Fibroblast of skin of abdomen (primary cell): Measurements from ENCODE around the gene SLC9A2.

ENCODE experiments used
- DNase-seq: peaks from one replicate; pipeline ENCODE4 v3.0.0-alpha.2; 2013

Gene SLC9A2

DNA sequence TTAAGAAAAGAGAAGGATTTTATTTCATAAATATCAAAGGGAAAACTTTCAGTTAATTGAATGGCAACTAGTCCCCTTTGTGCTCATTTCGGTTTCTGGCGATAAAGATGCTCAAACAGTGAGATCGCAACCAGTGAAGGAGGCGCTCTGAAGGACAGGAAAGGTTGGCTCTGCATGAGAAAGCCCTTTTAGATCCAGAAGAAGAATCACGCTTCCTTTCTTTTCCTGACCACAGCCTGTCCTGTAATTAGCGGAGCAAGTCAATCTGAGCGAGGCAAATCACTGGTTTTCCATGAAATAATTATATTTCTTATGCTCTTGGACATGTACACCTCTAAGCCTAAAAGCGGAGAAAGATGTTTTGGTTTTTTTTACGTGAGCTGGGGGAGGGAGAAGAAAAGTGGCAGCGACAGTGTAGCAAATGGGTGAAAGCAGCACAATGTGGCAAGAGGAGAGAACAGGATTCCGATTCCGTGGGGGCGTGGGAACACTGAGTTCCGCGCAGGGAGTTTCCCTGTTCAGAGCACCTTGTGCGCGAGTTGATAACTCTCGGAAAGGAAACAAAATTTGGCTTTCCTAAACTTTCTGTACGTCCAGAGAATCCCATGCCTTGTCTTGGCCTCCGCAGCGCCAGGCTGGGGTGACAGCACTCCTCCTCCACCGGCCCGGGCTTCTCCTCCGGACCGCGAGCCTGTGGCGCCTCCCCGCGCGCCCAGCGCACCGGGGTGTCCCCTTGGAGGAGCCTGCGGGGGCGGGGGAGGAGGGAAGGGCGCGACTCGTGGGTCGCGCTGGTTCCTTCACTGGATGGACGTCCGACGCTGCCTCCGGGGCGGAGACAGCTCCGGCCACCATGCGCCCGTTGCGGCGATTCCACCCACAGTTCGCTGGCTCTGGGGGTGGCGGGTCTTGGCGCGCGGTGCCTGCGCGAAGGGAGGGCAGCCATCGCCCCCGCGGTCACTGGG, 620 bp upstream of the SLC9A2 start:
- DNase-seq = no peak

DNA sequence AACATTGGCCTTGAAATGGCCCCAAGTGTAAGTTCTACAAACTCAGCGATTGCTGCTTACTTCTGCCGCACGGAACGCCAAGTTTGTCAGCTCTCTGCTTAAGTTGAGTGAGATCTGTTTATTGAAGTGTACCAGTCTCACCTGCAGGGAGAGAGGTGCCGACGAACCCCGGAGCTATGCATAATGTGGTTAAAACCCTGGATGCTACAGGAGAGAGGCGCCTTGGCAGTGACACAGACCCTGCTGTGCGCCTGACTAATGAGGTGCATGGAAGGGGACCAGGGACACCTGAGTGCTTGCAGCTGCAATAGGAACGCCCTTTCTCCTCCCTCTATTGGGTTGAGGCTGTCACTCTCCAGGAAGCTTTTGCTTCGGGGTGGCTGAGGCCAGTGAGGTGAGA, 979 bp downstream of the SLC9A2 start:
- DNase-seq = no peak

DNA sequence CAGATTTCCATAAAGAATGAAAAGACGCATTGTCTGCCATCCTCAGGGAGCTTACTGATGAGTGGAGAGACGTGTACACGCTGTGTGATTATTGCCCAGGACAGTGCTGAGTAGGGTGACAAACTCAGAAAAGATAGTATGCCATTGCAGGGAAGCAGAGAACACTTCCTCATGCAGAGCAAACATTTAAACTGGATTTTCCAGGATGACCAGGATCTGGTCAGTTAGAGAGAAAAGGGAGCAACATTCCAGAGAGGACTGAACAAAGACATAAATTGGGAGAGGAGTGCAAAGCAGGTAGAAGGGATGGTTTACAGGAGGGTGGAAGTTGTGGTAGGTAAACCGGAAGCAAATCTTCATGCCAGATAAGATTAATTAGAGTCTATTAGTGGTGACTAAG, 2.3 kb downstream of the SLC9A2 start:
- DNase-seq = no peak

DNA sequence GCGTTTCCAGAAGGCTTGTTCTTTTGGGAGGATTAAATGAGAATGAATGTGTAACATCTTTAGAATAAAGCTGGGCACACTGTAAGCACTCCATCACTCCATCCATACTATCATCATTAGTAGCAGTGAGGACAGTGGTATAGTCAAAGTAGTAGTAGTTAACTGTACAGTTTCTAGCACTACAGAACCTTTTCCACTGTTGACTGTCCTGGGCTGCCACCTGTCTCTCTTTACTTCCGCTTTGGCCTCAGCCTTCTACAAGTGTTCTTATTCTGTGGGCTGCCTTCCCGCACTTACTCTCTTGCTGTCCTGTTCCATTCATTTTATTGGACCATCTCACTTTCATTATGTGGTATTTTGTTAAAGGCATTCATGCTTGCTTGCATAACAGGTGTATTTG, 3.3 kb downstream of the SLC9A2 start:
- no peak for DNase-seq

DNA sequence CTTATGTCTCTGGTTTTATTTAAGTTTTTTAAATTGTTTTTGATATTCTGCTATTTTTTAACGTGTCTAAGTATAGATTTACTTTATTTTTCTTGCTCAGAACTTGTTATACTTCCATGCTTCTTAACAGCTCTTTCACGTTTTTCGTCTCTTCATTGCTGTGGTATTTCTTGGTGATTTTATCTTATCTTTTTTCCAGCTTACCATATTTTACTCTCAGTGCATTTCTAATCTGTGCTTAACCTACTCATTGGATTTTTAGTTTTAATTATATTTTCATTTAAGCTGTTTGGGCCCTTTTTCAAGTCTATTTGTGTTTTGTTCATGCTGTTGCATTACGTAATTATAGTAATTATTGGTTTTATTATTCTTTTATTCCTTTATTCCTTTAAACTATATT, 11.1 kb downstream of the SLC9A2 start:
- DNase-seq = no peak

DNA sequence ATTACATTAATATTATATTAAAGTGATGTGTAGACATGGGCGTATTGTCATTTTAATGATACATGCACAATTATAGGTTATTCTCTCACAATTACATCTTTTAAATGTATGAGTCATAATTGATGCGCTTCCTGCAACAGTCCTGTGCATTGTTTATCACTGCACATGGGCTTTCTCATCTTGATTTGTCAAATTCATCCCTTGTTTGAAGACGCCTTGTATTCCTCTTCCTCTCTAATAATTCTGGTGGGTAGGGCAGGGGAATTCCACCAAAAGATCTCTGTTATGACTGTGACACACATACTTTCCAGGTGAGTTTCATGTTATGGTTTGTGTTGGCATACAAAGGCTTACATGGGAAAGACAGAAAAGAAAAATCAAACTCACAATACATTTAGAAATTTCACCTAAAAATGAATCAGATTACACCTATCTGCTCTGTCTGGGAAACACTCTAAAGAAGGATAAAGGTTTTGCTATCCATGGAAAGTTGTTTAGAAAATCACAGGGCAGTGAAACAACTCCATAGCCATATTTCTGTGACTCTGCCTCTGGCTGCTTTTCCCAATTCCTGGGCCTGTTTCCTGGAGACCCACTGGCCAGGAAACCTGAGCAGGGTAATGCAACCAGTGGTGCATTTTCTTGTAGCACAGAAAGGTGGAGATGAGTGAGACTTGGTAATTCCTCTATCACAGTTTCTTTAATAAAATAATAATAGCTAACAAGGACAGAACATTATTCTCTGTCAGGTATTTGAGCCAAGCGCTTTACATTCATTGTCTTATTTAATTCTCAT, 13.2 kb downstream of the SLC9A2 start:
- no peak for DNase-seq

DNA sequence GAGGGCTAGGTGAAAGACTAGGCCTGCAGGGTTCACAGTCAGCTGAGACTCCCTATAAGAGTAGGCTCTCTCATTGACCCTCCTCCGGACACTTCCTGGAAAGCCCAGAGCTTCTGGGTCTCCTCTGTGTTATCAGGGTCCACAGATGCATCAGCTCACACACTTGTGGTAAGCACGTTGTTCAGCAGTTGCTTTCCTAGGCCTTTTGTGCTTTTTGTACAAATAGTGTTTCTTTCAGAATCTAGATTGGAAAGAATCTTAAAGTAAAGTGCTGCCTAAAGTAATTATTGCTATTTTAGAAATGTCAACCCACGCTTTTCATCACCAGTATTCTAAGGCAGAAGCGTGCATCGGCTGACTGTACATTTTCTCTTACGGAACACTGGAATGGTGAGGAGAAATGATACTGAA, 15.5 kb downstream of the SLC9A2 start:
- no peak for DNase-seq

DNA sequence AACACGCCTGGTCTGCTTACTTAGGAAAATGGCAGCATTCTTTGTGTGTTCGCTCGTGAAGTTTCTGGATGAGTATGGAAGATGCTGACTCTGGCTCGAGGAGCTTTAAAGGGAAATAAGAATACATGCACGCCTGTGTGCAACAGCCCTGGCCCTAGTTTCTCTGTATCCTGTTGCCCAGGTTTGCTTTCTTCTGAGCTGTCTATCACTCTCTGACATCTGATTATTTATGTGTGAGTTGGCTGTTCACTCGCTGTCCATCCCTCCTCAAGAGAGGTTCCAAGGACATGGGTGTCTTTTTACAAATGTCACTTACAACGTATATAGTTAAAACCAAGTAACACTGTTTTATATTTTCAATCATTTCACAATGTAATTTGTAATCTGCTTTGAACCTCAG, 16.0 kb downstream of the SLC9A2 start:
- no peak for DNase-seq

DNA sequence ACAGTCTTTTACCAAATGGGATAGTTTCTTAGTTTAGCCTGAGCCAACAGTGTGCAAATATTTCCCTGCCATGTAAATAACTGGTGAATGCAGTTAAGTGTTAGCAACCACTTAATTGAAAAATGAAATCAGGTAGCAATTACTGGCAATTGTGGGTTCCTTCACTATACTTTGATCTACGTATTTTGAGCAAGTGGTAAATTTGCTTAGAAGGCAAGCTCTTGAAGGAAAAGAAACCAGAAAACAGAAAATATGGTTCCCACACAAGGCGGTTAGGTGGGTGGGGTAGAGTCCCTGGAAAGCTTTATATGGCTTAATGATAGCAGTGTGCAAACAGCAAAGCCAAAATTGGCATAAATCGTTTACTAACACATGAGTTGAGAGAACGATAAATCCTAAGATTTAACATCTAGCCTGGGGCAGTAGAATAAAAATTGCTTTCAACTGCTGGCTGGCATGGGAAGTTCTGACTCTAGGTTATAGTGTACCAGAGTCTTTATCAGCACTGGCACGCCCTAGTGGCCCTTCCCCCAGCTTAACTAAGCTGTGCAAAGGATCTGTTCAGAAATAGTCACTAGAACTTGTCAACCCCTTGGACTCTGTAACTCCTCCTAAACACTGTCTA, 17.0 kb downstream of the SLC9A2 start:
- DNase-seq = no peak

DNA sequence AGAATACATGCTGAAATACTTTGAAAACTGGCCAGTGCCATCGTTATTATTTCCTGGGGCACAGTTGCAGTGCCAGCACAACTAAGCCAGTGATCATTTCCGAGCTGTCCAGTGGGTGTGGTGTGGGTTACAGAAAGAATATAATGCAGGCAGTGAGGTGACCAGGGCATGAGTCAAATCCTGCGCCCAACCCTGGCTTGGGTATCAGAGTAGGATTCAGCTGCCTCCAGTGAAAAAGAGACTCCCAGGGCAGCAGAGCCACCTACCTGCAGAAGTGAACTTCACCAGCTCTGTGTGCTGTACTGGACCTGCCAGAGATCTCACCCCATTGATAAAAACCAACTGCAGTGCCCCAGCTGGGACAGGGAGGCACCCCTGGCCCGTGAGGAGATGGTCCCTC, 18.0 kb downstream of the SLC9A2 start:
- DNase-seq = no peak

DNA sequence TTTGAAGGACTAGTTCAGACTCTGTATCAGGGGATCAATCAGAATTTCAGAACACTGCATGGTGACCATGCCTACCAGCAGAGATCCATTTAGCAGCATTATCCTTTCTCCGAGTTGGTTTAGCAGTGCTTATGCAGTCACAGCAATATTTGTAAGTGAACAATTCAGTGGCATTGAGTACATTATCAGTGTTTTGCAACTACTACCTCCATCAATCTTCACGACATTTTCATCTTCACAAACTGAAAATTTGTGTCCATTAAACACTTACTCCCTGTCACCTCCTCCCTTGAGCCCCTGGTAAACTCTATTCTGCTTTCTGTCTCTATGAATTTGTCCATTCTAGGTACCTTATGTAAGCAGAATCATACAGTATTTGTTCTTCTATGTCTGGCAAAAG, 20.1 kb downstream of the SLC9A2 start:
- DNase-seq = no peak

DNA sequence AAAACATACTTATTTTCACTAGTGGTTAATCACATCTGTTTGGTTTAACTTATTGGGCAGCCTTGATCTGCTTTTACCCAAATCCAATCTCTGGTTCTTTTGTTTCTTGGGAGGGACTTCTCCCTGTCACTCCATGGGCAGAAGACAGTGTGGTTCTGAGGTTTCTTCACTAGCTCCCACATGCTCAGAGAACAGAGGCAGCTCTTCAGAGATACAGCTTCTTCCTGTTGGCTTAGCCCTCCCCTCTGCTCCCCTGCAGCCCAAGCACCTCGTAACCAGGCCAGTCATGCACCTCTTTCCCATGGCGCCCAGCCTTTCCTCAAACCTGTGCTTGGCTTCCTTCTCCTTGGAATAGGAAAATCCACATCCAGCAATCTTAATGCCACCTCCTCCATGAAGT, 32.8 kb downstream of the SLC9A2 start:
- no peak for DNase-seq

DNA sequence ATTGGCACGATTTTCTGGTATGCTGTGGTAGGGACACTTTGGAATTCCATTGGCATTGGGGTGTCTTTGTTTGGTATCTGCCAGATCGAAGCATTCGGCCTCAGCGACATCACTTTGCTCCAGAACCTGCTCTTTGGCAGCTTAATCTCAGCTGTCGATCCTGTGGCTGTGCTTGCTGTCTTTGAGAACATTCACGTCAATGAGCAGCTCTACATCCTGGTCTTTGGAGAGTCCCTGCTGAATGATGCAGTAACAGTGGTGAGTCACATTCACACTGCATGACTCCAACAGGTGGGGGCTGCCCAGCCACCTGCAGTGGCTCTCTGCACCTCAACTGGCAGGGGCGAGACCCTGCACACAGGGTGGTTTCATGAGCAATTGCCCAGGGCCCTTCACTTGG, 38.4 kb downstream of the SLC9A2 start:
- DNase-seq = no peak

DNA sequence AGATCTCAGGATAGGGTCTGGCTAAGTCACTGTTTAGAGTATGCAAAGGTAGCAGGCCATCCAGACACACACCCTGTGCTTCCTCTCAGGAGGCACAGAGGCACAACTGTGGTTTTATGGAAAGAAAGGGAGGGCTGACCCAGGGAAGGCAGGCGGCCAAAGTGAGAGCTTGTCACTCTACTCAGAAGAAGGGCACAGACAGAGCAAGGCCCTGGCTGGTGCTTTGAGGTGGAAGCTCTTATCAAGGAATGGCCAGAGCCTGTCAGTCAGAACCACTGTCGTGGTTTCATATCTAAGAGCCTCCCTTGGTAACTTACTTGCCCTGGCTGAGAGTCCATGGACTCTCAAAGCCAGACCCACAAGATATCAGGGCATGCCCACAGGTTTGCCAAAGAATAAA, 40.7 kb downstream of the SLC9A2 start:
- no peak for DNase-seq

DNA sequence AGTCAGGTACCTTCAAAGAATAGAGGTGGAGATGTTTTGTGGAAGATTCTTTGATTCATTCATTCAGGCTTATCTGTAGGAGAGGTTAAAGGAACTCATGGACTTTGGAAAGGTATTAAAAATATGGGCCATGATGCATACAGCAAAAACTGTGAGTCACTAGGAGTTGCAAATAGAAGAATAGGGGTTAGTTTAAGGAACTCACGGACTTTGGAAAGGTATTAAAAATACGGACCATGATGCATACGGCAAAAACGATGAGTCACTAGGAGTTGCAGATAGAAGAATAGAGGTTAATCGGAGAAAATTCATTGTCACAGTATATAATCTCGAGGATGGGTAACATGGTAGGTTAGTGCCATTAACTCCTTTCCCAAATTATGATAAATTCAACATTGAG, 41.2 kb downstream of the SLC9A2 start:
- DNase-seq = no peak

DNA sequence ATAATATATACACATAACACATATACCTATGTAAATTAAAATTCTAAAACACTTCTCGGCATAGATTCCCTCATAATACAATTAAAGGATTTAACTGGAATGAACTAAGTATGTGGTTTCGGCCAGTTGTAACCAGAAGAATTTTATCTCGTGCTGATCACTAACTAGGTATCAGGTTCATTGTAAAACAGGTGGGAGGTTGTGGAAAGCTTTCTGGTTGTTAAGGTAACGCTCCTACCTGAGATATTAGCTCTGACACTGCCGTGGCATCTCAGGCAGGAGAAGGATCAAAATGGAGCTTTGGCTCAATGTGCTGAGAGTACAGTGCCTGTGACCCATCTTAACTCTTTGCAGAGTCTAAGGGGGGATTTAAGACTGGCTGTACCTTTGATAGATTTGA, 42.5 kb downstream of the SLC9A2 start:
- DNase-seq = no peak

DNA sequence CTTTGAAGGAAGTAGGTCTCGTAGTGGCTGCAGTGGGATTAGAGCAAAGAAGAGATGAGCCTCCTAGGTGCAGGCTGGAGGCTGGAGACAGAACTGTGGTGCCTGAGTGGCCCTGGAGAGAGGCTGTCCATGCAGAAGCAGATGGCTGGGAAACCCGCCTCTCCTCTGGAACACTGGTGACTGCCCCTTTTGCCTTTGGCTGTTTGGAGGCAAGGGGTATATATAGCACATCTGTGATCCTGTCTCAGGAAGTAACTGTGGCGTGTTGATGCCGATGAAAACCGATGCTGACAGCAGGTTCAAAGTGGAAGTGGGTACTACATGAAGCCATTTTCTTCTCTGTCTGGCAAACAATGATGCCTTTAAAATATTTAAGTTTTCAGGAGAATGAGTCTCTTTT, 43.5 kb downstream of the SLC9A2 start:
- no peak for DNase-seq

DNA sequence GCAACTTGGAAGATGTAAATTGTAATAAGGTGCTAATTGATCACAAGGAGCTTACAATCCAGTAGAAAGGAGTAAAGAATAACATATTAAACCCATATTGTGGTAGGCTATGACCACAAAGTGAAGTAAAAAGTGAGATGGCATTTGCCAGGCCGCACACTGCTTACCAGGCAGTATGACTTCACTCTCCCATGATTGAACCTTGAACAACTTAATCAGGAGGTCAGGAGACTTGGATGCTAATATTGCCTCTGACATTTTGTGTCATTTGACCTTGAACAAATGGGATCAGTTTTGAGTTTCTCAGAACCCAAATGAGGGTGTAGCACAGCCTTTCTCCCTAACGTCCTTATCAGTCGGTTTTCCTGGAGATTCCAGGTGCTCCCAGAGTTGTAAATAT, 44.0 kb downstream of the SLC9A2 start:
- no peak for DNase-seq

DNA sequence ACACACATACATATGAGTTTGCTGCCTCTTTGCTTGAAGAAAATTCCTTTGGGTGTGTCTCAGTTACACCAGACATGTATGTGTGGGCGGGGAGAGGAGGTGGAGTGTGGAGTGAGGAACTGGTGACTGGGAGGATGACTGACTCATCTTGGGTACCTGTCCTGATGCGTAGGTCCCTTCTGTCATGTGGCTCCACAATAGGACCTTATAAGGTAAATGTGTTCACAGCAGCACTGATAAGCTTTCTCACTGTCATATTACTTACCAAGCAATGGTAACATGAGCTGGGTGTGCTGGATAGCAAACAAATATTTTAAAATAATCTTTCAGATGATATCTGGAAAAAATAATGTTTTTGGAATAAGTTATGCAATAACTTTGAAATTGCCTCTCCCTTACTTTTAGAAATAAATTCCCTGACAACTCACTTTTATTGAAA, 45.1 kb downstream of the SLC9A2 start:
- DNase-seq = peak; percentile 5

DNA sequence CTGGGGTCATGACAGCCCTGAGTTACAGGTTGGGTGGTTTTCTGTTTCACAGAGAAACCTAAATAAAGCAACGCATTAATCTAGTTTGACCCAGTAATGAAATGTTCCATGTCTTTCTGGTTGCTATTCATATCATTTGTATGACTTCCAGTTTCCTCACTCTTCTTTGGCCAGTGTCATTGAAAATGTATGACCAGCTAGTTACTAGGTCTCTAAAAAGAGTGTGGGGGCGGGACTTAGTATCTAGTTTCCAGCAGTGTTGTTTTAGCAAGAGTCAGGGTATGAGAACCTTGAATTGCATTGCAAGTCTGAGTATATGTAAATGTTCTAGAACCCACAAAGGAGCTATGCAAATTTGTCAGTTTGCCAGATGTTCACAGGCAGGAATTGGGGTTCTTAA, 47.7 kb downstream of the SLC9A2 start:
- no peak for DNase-seq

DNA sequence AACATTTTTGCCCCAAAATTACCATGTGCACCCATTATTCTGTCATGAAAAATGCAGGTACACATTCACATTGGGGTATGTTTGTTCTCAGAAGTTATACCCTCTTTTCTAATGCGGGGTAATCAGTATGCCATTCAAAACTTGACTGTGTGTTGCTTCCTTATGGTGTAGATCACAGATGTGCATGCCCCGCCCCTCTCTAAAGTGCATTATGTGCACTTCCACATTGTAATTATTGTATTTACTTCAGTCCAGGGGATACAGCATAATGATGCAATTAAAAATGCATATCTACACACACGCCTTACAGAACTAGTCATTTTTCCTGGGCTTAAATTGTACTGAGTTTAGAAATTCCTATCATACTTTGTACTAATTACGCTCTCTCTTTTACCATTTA, 48.8 kb downstream of the SLC9A2 start:
- no peak for DNase-seq

DNA sequence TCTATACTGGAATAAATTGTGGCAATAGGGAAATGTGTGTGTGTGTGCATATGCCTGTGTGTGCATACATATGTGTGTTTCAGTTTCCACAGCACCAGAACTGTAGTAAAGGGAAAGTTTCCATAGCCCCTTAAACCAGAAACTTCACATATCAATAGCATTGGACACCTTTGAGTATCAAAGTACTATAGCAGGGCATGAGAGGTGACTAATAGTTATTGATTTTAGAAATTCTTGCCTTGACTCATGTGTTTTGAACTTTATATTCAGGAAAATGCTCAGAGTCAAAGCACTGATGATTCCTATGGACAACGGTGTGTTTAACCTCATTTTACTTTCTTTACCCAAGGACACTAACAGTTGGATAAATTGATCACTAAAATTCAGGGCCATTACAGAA, 50.0 kb downstream of the SLC9A2 start:
- no peak for DNase-seq

DNA sequence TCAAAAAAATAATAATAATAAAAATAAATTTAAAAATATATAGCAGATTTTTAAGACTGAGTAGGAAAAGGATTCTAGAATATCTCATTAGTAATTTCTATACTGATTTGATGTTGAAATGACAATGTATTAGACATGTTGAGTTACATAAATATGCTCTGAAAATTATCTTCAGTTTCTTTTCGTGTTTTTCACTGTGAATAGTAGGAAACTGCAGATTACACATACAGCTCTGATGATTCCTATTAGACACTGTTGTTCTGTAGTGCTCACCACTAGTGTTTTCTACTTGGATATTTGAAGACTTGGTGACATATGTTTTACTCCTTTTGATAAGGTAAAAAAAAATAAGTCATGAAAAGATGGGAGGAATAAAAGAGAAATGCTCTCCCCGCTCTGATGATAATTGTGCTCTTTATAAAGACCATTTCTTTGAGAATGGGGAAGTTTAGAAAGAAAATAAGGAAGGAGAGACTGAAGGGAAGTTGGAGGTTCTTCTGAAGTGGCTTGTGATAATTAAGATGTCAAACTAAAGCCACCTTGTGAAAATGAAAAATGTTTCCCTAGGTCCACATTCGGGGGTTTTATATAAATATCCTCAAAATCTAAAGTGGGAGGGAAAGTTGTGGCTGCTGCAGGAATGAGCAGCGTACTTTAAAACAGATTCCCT, 52.9 kb downstream of the SLC9A2 start:
- DNase-seq = no peak
